BLaER1 (cell line): ENCODE measurements around the gene ENO2.

ENCODE experiments used
- H3K27ac ChIP-seq: shearing (Covaris generic); formaldehyde crosslinking; 2 replicates; pipeline ENCODE4 v1.8.1; 2022
- H3K27me3 ChIP-seq: shearing (Covaris generic); formaldehyde crosslinking; 2 replicates; pipeline ENCODE4 v1.8.1; 2022
- H3K36me3 ChIP-seq: shearing (Covaris generic); formaldehyde crosslinking; 2 replicates; pipeline ENCODE4 v1.8.1; 2022
- H3K4me1 ChIP-seq: shearing (Covaris generic); formaldehyde crosslinking; 2 replicates; pipeline ENCODE4 v1.8.1; 2022
- H3K4me2 ChIP-seq: shearing (Covaris generic); formaldehyde crosslinking; 2 replicates; pipeline ENCODE4 v1.8.1; 2022
- H3K4me3 ChIP-seq: shearing (Covaris generic); formaldehyde crosslinking; 2 replicates; pipeline ENCODE4 v1.8.1; 2022
- H3K9ac ChIP-seq: shearing (Covaris generic); formaldehyde crosslinking; 2 replicates; pipeline ENCODE4 v1.8.1; 2022
- H3K9me3 ChIP-seq: shearing (Covaris generic); formaldehyde crosslinking; 2 replicates; pipeline ENCODE4 v1.8.1; 2022
- H4K20me1 ChIP-seq: shearing (Covaris generic); formaldehyde crosslinking; 2 replicates; pipeline ENCODE4 v1.8.1; 2022
- Cebpa-rat ChIP-seq: shearing (Covaris generic); IDR thresholded peaks from 2 replicates; pipeline ENCODE4 v1.8.1; 2022

The ENO2 gene

GRCh38 chr12:6923851-6924250, 9.5 kb downstream of the ENO2 start:
- no peaks in the 10 kb centered on the region; the same call in 1 of the 2 replicates for H3K36me3 ChIP-seq
- H3K4me2 ChIP-seq, result peak overlapping the region; percentile 86
- H3K9me3 ChIP-seq, result no peaks in the 10 kb centered on the region
- no peak overlapping the region for H3K27ac ChIP-seq
- no peak overlapping the region for H3K4me3 ChIP-seq
- no peak for TF ChIP-seq Cebpa-rat
- H3K9ac ChIP-seq, result no peak overlapping the region
- H3K27me3 ChIP-seq, result no peaks in the 10 kb centered on the region
- peaks cover 72% of the 10 kb centered on the region for H3K4me1 ChIP-seq
- peaks cover 2% of the 10 kb centered on the region for H4K20me1 ChIP-seq

- H4K20me1 ChIP-seq, result peaks cover 15% of the 10 kb centered on the region
- peak overlapping the region; percentile 86 for H3K4me2 ChIP-seq
- no peak overlapping the region; the same call in none of the 2 replicates for H3K27ac ChIP-seq
- H3K4me1 ChIP-seq, result peaks cover 80% of the 10 kb centered on the region
- TF ChIP-seq Cebpa-rat, result no peak
- H3K9me3 ChIP-seq, result no peaks in the 10 kb centered on the region
- H3K36me3 ChIP-seq, result peaks cover 4% of the 10 kb centered on the region; the same call in 1 of the 2 replicates
- 0 out of 2 replicates have a peak overlapping the region, but pooled peaks have one; percentile 17 for H3K9ac ChIP-seq
- H3K4me3 ChIP-seq, result no peak overlapping the region
- H3K27me3 ChIP-seq, result no peaks in the 10 kb centered on the region
Measured at GRCh38 chr12:6925239-6925539, 10.8 kb downstream of the ENO2 start.

DNA sequence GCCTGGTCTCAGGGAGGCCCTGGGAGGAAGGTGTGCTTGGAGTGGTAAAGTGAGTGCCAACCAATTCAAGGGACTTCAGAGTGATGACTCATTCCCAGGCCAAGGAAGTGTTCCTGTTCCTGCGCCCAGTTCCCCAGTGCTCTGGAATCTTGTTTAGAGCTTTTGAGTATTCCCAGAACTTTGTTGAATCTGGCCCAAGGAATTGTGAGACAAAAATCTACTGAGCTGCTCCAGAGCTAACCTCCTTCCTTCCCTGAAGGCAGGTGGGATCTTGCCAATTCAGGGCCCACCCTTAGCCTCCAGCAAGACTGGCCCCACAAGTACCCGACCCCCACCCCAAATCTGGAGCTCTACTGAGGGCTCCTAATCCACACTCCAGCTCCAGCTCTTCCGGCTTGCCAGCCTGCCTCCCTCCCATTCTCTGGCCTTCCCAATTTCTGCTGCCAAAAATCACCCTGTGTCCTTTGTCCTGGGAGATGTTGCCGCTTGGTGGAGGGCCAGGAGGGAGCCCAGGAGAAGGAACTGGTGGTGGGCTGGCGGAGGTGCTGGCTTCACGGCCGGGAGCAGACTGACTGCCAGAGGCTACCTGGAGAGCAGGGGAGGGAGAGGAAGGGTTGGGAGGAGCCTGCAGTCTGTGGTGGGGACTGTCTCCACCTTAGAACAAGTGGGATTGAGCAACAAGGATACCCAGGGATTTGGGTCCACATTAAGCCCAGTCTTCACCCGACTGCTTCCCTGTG, 11.3 kb downstream of the ENO2 start:
- peaks cover 20% of the 10 kb centered on the region for H4K20me1 ChIP-seq
- TF ChIP-seq Cebpa-rat, result no peak
- H3K4me1 ChIP-seq, result peaks cover 85% of the 10 kb centered on the region
- no peak overlapping the region; the same call in 1 of the 2 replicates for H3K27ac ChIP-seq
- H3K36me3 ChIP-seq, result peaks cover 5% of the 10 kb centered on the region; the same call in 1 of the 2 replicates
- no peaks in the 10 kb centered on the region for H3K9me3 ChIP-seq
- H3K27me3 ChIP-seq, result no peaks in the 10 kb centered on the region
- H3K9ac ChIP-seq, result 0 out of 2 replicates have a peak overlapping the region, but pooled peaks have one; percentile 89
- no peak overlapping the region for H3K4me3 ChIP-seq
- H3K4me2 ChIP-seq, result peak overlapping the region; percentile 86

- H3K27ac ChIP-seq, result peak within 1 kb of the TSS; percentile 93
- H3K9me3 ChIP-seq, result no peaks in the 10 kb centered on the region
- peaks cover 88% of the 10 kb centered on the region for H3K4me1 ChIP-seq
- H3K4me2 ChIP-seq, result peak within 1 kb of the TSS; percentile 98
- peaks cover 5% of the 10 kb centered on the region; the same call in 1 of the 2 replicates for H3K36me3 ChIP-seq
- peak within 1 kb of the TSS; percentile 78 for H3K4me3 ChIP-seq
- no peak for TF ChIP-seq Cebpa-rat
- peak within 1 kb of the TSS; percentile 89 for H3K9ac ChIP-seq
- peaks cover 35% of the 10 kb centered on the region for H4K20me1 ChIP-seq
- H3K27me3 ChIP-seq, result no peaks in the 10 kb centered on the region
Measured at GRCh38 chr12:6927379-6928021, 13.1 kb downstream of the ENO2 start, which contains the start of gene ATN1. TSS of gene ATN1 (plus strand) at chr12:6927959. CDS start at chr12:6934002, 6,043 bp downstream.

GRCh38 chr12:6928022-6928702, 13.8 kb downstream of the ENO2 start:
- Histone ChIP-seq H3K27ac (peak overlapping the region; percentile 93), H3K9me3 (no peaks in the 10 kb centered on the region), H3K36me3 (peaks cover 12% of the 10 kb centered on the region), H4K20me1 (peaks cover 42% of the 10 kb centered on the region), H3K9ac (peak overlapping the region; percentile 89), H3K4me1 (peaks cover 85% of the 10 kb centered on the region), H3K27me3 (no peaks in the 10 kb centered on the region), H3K4me2 (peak overlapping the region; percentile 98), H3K4me3 (peak overlapping the region; percentile 78)
- TF ChIP-seq Cebpa-rat, result no peak

- H3K27me3 ChIP-seq, result no peaks in the 10 kb centered on the region
- H3K4me3 ChIP-seq, result peak overlapping the region; percentile 78
- peaks cover 85% of the 10 kb centered on the region for H3K4me1 ChIP-seq
- peak overlapping the region; percentile 98 for H3K4me2 ChIP-seq
- peak overlapping the region; percentile 89 for H3K9ac ChIP-seq
- H3K9me3 ChIP-seq, result no peaks in the 10 kb centered on the region
- peaks cover 49% of the 10 kb centered on the region for H4K20me1 ChIP-seq
- TF ChIP-seq Cebpa-rat, result no peak
- H3K27ac ChIP-seq, result peak overlapping the region; percentile 93
- H3K36me3 ChIP-seq, result peaks cover 19% of the 10 kb centered on the region
Measured at GRCh38 chr12:6928703-6929407, 14.5 kb downstream of the ENO2 start.

DNA sequence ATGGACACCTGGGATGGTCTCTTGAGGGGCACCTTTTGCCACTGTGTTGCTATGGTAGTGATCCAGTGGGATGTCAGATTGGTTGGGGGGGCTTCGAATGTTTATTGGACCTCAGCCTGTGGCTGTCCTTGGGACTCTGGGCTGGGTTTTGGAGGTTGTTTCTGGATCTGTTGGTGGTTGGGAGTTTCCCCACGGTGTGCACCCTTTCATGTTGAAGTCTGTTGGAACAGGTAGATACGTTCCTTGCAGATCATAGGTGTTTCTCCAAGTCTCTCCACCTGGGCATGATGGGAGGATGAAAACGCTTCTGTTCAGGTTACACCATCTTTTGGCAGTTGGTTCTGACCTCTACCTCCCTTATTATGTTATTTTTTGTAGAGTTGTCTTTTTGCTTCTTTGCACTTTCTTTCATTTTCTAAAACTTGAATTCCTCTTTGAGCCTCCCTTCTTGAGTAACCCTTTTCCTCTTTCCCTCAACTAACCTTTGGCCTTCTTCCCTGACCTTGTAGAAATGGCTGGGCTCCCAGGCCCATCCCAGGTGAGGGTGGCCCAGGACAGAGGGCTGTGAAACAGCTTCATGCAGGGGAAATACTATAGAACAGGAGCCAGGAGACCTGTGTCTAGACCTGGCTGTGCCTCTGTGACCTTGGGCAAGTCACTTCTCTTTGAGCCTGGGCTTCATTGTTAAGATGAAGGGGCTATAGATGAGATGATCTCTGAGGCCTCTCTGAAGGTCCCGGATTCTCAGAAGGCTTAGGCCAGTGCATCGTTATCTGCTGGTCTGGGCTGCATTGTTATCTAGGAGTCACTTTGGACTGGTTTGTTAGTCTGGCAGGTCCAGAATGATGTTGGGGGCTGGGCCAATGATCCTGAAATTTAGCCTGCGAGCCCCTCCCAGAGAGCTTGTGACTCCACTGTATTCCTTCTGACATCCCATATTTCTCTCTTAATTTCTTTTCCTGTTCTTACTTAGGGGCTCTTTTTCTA, 15.4 kb downstream of the ENO2 start:
- Histone ChIP-seq H3K9me3 (no peaks in the 10 kb centered on the region), H3K27ac (peak overlapping the region; percentile 93; the same call in 1 of the 2 replicates), H3K36me3 (peaks cover 28% of the 10 kb centered on the region), H4K20me1 (peaks cover 53% of the 10 kb centered on the region), H3K9ac (peak overlapping the region; percentile 89; the same call in 1 of the 2 replicates), H3K27me3 (no peaks in the 10 kb centered on the region), H3K4me1 (peaks cover 85% of the 10 kb centered on the region), H3K4me3 (peak overlapping the region; percentile 78), H3K4me2 (peak overlapping the region; percentile 98)
- TF ChIP-seq Cebpa-rat, result no peak

- H4K20me1 ChIP-seq, result peaks cover 66% of the 10 kb centered on the region
- peaks cover 83% of the 10 kb centered on the region for H3K4me1 ChIP-seq
- H3K27ac ChIP-seq, result no peak overlapping the region
- H3K9ac ChIP-seq, result no peak overlapping the region
- no peak for TF ChIP-seq Cebpa-rat
- H3K27me3 ChIP-seq, result no peaks in the 10 kb centered on the region
- H3K4me2 ChIP-seq, result peak overlapping the region; percentile 30; the same call in 1 of the 2 replicates
- H3K9me3 ChIP-seq, result no peaks in the 10 kb centered on the region
- H3K36me3 ChIP-seq, result peaks cover 44% of the 10 kb centered on the region
- no peak overlapping the region for H3K4me3 ChIP-seq
Measured at GRCh38 chr12:6932766-6933165, 18.4 kb downstream of the ENO2 start.
